ENCODE results near the gene PCNA. TPM values are rescaled to one million over a fixed set of nuclear protein-coding genes. Genes with fewer than 3 reads are reported as not detected.
"Not testable (repeated sequence)": the region's sequence is repeated elsewhere in the genome, so short reads cannot be mapped to it uniquely, and the experiment has no call there.

The PCNA gene
- total RNA-seq, 4 donors from 2014 or later: 25.0 to 37.8 (median 35.9) TPM

DNA sequence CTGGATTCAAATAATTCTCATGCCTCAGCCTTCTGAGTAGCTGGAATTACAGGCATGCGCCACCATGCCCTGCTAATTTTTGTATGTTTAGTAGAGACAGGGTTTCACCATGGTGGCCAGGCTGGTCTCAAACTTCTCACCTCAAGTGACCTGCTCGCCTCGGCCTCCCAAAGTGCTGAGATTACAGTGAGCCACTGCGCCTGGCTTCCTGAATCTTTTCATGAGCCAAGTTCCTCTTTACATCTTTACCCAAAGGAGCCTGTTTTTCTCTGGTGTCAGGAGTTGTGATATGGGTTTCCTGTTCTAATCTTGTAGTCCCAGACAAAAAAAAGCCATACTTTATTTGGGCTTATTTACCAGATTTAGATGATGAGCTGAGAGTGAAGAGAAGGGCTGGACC lies 34.4 kb downstream of the PCNA start:
- Histone ChIP-seq H3K4me3 (no peak overlapping the region), H3K9me3 (no peaks in the 10 kb centered on the region), H3K4me1 (peaks cover 0 to 5% (median 0%) of the 10 kb centered on the region in 4 donors), H3K27me3 (no peaks in the 10 kb centered on the region), H3K27ac (replicated peaks in 1 of 4) (peak overlapping the region in 1 of 4 donors; percentile 15), H3K36me3 (peaks cover 0 to 3% (median 0%) of the 10 kb centered on the region in 4 donors)
- intact Hi-C loops (cut with DNase I): no loop called here
- TF ChIP-seq POLR2A (IDR thresholded peaks at IDR 0.05; ENCODE audit: low read depth) (no peak), CTCF (IDR thresholded peaks at IDR 0.05) (no peak), EP300 (IDR thresholded peaks at IDR 0.05) (no peak), POLR2AphosphoS5 (IDR thresholded peaks at IDR 0.05) (no peak)
- WGBS: 81% methylated on average over 4 of the region's 4 CpGs
- no peak for DNase-seq (ENCODE audit: extremely low spot score)

- no peak for DNase-seq (ENCODE audit: extremely low spot score)
- Histone ChIP-seq H3K9me3 (no peaks in the 10 kb centered on the region), H3K36me3 (peaks cover 0 to under 1% (median 0%) of the 10 kb centered on the region in 4 donors), H3K4me3 (no peak overlapping the region), H3K27me3 (no peaks in the 10 kb centered on the region), H3K27ac (replicated peaks in 1 of 4) (peak overlapping the region in 2 of 4 donors; percentile 38 to 58), H3K4me1 (peaks cover 0 to 18% (median 3%) of the 10 kb centered on the region in 4 donors)
- 71% methylated on average over 9 of the region's 10 CpGs for WGBS
- TF ChIP-seq EP300 (IDR thresholded peaks at IDR 0.05) (no peak), POLR2A (IDR thresholded peaks at IDR 0.05; ENCODE audit: low read depth) (no peak), POLR2AphosphoS5 (IDR thresholded peaks at IDR 0.05) (peak; percentile 16 to 21), CTCF (IDR thresholded peaks at IDR 0.05) (no peak)
- intact Hi-C loops (cut with DNase I): no loop called here
Measured at GRCh38 chr20:5080384-5080877, 39.3 kb downstream of the PCNA start.

DNA sequence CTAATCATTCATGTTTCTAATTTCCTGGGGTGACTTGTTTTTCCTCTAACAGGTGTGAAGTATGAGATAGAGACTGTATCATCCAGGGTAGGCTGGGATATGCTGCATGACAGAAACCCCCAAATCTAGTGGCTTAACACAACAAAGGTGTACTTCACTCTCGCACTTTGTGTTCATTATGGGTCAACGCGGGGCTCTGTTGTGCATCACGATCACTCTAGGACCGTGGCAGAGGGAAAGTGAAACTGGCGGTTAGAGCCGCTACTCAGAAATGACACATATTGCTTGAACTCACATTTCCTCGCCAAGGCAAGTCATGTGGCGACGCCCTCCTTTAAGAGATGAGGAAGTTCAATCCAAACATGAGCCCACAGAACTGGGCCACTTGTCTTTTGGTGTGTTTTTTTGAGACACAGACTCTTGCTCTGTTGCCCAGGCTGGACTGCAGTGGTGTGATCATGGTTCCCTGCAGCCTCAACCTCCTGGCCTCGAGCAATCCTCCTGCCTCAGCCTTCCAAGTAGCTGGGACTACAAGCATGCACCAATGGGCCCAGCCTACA lies 41.3 kb downstream of the PCNA start:
- no peaks in the 10 kb centered on the region for H3K36me3 ChIP-seq
- H3K27ac ChIP-seq (replicated peaks in 1 of 4): peak overlapping the region; percentile 43 to 68 (median 56)
- peaks cover 6 to 26% (median 9%) of the 10 kb centered on the region in 4 donors for H3K4me1 ChIP-seq
- no peaks in the 10 kb centered on the region for H3K27me3 ChIP-seq
- WGBS: 42% methylated on average over 11 of the region's 11 CpGs
- peak overlapping the region; percentile 27 to 46 (median 30) for H3K4me3 ChIP-seq
- intact Hi-C loops (cut with DNase I): no loop called here
- no peak for DNase-seq (ENCODE audit: extremely low spot score)
- H3K9me3 ChIP-seq: no peaks in the 10 kb centered on the region
- peak; percentile 54 to 56 for TF ChIP-seq POLR2AphosphoS5 (IDR thresholded peaks at IDR 0.05)
- TF ChIP-seq CTCF (IDR thresholded peaks at IDR 0.05): no peak
- no peak for TF ChIP-seq EP300 (IDR thresholded peaks at IDR 0.05)
- TF ChIP-seq POLR2A (IDR thresholded peaks at IDR 0.05; ENCODE audit: low read depth): no peak

DNA sequence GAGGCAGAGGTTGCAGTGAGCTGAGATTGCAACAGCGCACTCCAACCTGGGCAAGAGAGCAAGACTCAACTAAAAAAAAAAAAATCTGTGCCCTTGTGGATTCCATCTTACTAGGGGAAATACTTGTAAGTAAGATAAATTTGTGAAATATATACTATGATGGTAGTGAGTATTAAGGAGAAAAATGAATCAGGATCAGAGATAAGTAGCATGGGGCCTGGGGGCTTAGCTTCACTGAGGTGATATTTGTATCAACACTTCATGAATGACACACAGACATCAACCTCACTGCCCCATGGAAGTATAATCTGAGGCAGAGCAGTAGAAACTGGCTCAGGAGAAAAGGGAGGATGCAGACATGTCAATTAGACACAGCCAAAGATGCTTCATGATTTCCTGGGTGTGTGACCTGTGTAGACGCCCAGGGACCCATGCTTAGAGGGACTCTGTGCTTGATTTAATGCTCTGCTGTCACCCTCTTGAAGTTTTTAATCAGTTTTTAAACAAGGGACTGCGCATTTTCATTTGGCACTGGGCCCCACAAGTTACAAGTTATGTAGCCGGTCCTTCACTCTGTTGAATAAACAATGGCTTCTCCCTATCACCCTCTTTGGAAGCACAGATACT lies 41.9 kb downstream of the PCNA start:
- 55% methylated on average over 4 of the region's 4 CpGs for WGBS
- Histone ChIP-seq H3K36me3 (no peaks in the 10 kb centered on the region), H3K9me3 (no peaks in the 10 kb centered on the region), H3K27ac (replicated peaks in 1 of 4) (peak overlapping the region; percentile 43 to 68 (median 56)), H3K27me3 (no peaks in the 10 kb centered on the region), H3K4me1 (peaks cover 12 to 32% (median 15%) of the 10 kb centered on the region in 4 donors), H3K4me3 (peak overlapping the region; percentile 27 to 46 (median 30))
- DNase-seq (ENCODE audit: extremely low spot score): no peak
- no peak for TF ChIP-seq POLR2AphosphoS5 (IDR thresholded peaks at IDR 0.05)
- no peak for TF ChIP-seq EP300 (IDR thresholded peaks at IDR 0.05)
- no peak for TF ChIP-seq CTCF (IDR thresholded peaks at IDR 0.05)
- intact Hi-C loops (cut with DNase I): no loop called here

GRCh38 chr20:5076913-5077312 lies 42.8 kb downstream of the PCNA start:
- H3K27ac ChIP-seq (replicated peaks in 1 of 4); DNase-seq (ENCODE audit: extremely low spot score); H3K9me3 ChIP-seq; intact Hi-C loops (cut with DNase I); H3K36me3 ChIP-seq; H3K4me3 ChIP-seq; H3K27me3 ChIP-seq: not testable (repeated sequence)
- 90% methylated on average over 2 of the region's 2 CpGs for WGBS
- H3K4me1 ChIP-seq: peaks cover 14 to 32% (median 18%) of the 10 kb centered on the region in 4 donors

All from esophagus muscularis mucosa (tissue), 4 donors.